ENCODE measurements around the gene GJA4.

GRCh38 chr1:34757386-34757785 is 35.4 kb upstream of the GJA4 start:
- TF ChIP-seq EZH2 (IDR thresholded peaks at IDR 0.05; ENCODE audit: borderline replicate concordance, low read length), result no peak
- no peak for TF ChIP-seq CTCF (IDR thresholded peaks at IDR 0.05; ENCODE audit: low read length)
